SH-SY5Y (cell line): ENCODE data around the gene RBMS1.

Experiments used
- GATA2 ChIP-seq: IDR thresholded peaks from 2 replicates; pipeline ENCODE4 v1.6.1; 2011; ENCODE audit warnings: mild to moderate bottlenecking, low read depth, low read length
- GATA3 ChIP-seq: IDR thresholded peaks from 2 replicates; pipeline ENCODE4 v1.6.1; 2011; ENCODE audit warnings: low read depth, mild to moderate bottlenecking, low read length, moderate library complexity

- TF ChIP-seq GATA2 (no peak), GATA3 (no peak)
Observed at GRCh38 chr2:160364364-160364763, 129.2 kb downstream of the RBMS1 start.
